ENCODE measurements around the gene ATP4B.

Gene ATP4B

DNA sequence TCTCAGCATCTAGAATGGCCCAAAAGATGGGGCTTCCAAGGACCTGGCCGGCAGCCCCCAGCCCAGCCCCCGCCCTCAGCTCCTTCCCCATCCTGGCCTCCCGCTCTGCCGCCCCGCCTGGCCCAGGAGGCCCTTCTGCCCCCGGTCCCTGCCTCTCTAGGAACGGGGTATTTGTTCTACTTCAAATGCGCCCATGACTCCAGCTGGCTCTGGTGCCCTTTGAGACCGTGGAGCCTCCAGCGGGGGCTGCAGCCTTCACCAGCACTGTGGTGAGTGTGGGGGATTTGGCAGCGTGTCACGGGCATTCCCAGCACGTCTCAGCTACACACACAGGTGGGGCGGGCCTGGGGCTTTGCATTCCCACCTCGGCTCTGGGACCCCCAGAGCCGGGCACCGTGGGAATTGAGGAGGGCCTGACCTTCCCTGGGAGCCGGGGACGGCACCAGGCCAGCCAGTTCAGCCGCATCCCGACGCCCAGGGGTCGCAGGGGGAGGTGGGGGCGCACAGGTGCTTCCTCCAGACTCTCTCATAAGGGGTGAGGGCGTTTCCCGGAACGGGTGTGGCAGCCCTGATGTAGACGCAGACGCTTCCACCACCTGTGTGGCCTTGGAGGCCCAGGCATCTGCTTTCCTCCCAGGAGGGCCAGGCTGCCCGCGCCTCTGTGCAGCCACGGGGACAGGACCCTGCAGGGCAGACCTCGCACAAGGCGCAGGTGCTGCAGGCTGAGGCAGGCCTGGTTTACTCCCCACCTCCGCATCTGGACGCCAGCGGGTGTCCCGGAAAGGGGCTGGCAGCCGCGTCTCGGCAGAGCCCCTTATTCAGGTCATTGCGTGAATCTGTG lies 947 bp downstream of the ATP4B start:
- DNase-seq (ENCODE audit: low spot score), result no peak

- DNase-seq (ENCODE audit: low spot score), result no peak
Observed at GRCh38 chr13:113656003-113656588, 1.9 kb downstream of the ATP4B start.

DNA sequence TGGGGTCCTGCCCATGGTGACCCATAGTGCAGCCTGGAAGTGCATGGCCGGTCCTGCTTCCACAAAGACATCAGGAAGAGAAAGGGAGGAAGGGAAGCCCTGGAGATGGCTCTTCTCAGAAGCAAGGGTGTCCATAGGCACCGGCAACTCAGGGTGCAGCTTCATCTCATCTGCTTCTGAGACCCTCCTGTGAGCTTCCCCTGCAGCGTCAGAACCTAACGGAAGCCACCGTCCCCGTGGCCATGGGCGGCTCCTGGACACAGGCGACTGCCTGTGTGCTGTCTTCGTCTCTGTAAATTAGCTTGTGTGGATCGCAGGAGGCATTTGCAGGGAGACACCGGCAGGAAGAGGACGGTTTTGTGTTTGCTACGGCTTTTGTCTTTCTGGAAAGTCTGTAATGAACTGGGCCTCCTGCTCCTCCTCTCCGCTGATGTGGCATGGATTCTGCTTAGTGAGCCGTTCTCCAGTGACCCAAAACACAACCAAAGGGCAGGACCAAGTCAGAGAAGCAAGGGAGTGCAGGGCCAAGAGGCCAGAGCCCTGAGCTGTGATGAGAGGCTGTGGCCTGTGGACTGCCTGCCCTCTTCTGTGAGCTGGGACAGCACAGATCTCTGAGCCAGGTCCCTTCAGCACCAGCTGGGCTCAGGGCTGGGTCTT lies 2.5 kb downstream of the ATP4B start:
- no peak for DNase-seq (ENCODE audit: low spot score)

DNA sequence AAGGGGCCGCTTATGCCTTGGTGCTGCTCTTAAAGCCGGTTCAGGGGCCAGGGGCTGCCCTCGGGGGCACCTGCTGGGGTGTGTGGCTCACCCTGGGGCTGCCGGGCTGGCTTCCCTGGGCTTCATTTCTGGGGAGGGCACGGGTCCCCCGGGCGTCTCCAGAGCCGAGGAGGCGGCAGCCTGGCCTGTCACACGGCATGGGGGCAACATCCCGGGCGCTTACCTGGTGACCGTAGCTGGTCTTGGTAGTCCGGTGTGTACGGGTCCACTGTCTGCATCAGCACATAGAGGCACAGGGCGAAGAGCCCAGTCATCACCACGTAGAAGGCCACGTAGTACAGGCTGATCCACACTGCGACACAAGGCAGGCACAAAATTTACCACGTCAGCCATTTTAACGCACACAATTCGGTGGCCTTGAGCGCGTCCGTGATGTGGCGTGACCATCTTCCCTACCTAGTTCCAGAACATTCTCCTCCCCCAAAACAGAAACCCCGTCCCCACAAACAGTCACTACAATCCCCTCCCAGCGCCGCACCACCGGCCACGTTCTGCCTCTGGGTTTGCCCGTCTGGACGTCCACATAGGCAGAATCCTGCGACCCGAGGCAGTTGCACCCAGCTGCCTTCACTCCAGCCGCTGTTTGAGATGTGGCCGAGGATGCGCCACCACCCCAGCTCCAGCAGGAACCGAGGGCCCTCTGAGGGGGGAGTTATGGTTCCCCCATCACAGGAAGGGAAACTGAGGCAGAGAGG lies 3.2 kb downstream of the ATP4B start:
- DNase-seq (ENCODE audit: low spot score), result no peak

DNA sequence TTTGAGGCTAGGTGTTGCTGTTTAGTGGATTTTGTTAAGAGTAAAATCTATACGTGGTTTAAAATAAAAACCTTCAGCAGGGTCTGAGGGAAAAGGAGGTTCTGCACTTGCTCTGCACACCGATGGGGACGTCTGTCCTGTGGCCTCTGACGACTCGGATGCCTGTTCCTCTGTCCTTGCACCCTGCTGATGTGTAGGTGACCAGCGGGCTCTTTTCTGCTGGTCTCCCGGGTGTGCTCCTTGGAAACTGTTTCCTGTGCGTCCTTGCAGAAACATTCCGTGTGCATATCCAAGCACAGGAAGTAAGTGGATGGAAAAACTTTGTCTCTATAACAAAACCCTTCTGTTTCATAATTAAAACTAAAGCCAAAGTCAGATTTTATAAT lies 3.8 kb downstream of the ATP4B start:
- no peak for DNase-seq (ENCODE audit: low spot score)

GRCh38 chr13:113653264-113654174 lies 4.5 kb downstream of the ATP4B start:
- no peak for DNase-seq (ENCODE audit: low spot score)

DNA sequence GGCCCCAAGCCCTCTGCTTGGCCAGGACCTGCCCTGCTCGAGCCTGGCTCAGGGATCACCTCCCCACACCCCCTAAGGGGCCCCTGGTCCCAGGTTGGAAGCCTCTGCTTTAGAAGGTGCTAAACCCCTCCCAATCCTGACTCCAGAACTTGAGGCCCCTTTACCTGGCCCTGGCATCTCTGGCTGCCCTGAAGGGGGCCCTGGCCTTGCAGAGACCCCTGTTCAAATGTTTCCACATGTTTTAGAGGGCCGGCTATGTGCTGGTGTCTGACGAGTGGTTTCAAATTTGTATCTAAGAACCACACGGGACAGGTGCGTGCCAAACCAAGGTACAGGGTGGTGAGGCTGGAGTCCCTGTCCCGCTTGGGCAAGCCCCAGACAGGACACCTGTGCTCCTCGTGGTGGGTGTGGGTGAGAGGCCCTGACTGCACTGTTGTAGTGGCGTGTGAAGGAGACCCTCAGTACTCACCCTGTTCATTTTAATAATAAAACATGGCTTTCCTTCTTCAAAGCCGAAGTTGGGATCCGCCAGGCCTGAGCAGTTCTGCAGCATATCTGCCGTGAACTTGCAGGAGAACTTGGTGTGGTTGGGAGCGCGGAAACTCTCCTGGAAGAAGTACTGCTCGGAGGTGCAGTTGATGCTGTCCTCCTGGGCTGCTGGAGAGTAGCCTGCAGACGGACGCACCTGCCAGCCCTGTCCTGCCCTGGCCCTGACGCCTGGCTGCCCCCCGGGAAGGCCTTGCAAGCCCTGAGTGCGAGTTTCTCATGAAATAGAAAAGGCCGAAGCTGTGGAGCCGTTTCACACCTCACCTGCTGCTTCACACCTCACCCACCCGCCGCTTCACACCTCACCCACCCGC lies 5.4 kb downstream of the ATP4B start:
- no peak for DNase-seq (ENCODE audit: low spot score)

DNA sequence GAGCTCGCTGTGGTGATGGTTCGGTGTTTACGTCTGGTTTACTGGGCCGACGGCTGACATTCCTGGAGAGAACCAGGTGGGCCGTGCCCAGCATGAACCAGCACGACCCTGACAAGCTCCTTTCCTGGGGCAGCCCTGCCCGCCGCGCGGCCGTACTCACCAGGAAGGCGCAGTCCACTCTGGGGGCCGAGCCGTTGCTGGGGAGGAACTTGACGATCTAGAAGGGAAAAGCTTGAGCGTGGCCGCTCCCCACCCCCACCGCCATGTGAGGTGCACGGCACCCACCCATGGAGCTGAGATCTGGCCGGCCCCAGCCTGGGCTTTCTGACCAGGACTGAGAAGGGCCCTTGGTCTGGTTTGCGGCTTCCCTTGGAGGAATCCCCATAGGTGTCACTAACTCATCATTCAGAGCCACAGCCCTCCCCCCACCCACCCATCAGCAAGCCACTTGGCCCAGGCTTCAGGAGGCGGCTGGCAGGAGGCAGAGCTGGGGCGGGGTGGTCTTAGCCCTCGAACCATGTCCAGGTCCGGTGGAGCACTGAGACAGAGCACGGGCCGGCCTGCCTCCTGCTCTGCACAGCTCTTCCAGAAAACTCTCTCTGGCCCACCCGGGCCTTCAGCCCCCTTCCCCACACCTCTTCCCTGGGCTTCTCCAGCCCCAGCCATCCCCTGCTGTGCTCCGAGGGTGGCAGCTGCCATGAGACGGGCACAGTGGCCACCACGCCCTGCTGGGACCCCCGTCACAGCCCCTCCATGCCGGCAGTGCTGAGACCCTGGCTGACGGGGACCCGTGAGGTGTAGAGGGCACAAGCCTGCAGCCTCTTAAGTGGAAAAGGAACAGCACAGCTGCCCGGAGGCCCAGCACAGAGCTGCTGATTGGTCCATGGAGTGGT lies 6.2 kb downstream of the ATP4B start:
- no peak for DNase-seq (ENCODE audit: low spot score)

GRCh38 chr13:113650731-113651148 lies 7.3 kb downstream of the ATP4B start:
- DNase-seq (ENCODE audit: low spot score), result no peak

DNA sequence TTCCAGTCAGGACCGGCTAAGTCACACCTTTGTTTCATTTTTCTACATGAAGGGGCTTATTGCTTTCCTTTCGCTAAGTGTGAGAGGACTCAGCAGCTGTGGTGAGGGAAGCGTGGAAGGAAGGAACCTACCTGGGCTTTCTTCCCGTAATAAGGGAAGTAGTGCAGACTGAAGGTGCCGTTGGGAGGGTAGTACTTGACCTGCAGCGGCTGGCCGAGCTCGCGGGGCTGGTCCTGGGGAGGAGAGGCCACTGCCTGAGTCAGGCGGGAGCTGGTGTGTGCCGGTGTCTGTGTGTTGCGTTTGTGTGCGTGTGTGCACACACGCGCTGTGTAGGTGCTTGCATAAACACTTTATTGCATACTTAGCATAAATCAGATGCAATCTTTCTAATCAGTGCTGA lies 7.7 kb downstream of the ATP4B start:
- no peak for DNase-seq (ENCODE audit: low spot score)

GRCh38 chr13:113649212-113649611 lies 8.8 kb downstream of the ATP4B start:
- no peak for DNase-seq (ENCODE audit: low spot score)

DNA sequence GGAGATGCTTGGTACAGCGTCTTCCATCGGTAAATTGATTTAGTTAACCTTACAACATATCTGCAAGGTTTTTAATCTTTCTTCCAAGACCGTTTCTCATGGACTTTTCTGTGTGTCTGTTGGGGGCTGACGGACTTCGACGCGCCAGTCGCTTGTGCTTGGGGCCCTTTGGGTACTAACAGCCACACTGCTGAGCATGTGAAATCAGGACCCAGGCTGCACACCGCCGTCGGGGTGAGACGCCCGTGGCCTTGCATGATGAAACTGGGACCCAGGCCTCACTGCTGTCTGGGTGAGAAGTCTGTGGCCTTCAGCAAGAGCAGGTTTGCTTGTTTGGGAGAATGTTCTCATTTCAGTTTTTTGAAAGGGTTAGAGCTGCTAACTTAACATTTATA lies 9.8 kb downstream of the ATP4B start:
- DNase-seq (ENCODE audit: low spot score), result no peak

- peak; percentile 65 for DNase-seq (ENCODE audit: low spot score)
Observed at GRCh38 chr13:113647351-113648215, 10.4 kb downstream of the ATP4B start.

GRCh38 chr13:113646921-113647340 lies 11.1 kb downstream of the ATP4B start:
- no peak for DNase-seq (ENCODE audit: low spot score)

DNA sequence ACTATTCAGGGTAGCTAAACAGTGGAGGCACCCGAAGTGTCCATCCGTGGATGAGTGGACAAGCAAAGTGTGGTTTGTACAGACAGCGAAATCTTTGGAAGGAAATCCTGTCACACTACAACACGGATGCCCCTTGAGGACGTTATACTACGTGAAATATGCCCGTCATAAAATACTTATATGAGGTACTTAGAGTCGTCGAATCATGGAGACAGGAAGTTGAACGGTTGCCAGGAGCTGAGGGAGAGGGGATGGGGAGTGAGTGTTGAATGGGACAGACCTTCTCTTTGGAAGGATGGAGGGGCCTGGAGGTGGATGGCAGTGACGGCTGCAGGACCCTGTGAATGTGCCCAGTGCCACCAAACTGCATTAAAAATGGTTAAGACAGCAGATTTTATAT lies 11.6 kb downstream of the ATP4B start:
- no peak for DNase-seq (ENCODE audit: low spot score)

DNA sequence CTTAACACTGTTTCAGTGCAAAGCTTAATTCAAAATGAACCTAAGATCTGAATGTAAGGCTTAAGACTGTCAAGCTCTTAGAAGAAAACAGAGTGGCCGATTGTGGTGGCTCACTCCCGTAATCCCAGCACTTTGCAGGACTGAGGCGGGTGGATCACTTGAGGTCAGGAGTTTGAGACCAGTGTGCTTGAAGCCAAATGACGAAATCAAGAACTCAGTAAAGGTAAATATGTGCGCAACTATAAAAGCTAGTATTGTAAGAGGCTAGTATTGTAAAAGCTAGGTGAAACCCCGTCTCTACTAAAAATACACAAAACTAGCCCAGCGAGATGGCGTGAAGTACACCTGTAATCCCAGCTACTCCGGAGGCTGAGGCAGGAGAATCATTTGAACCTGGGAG lies 12.7 kb downstream of the ATP4B start:
- DNase-seq (ENCODE audit: low spot score), result no peak

DNA sequence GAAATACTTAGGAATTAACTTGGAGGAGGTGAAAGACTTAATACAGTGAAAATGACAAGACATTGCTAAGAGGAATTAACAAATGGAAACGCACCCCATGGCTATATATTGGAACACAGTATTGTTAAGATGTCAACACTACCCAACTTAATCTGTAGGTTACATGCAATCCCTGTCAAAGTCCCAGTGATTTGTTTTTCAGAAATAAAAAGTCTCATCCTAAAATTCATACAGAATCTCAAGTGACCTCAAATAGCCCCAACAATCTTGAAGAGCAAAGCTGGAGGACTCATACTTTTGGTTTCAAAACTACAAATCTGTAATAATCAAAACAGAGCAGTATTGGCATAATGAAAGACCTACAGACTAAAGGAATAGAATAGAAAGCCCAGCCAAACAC lies 13.2 kb downstream of the ATP4B start:
- no peak for DNase-seq (ENCODE audit: low spot score)

- DNase-seq (ENCODE audit: low spot score), result no peak
Observed at GRCh38 chr13:113643593-113643992, 14.4 kb downstream of the ATP4B start.

Data from LoVo (cell line).